GM21360 (cell line): Measurements from ENCODE around the gene CUL4A.
"Not testable (repeated sequence)": the region's sequence is repeated elsewhere in the genome, so short reads cannot be mapped to it uniquely, and the experiment has no call there.

ENCODE experiments used
- ATAC-seq: cut with Tn5 transposase; IDR thresholded peaks from one replicate; pipeline ENCODE4 v1.9.1; 2021; ENCODE audit warnings: mild to moderate bottlenecking, moderate library complexity; ENCODE audit not compliant: unreplicated experiment

The CUL4A gene

DNA sequence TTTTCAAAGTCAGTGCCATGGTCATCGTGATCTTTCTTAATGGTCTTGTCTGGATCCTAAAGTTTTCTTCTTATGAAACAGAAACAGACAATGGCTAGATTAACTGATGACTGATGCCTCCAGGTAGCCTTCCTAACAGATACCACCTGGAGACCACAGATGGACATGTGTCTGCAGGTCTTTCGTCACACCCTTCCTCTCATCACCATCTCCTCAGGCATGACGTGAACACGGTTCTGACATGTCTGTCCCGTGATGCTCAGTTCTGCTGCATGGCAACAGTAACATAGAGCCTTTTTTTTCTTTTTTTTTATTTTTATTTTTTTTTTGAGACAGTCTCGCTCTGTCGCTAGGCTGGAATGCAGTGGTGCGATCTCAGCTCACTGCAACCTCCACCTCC is 74.5 kb downstream of the CUL4A start:
- ATAC-seq = no peak

DNA sequence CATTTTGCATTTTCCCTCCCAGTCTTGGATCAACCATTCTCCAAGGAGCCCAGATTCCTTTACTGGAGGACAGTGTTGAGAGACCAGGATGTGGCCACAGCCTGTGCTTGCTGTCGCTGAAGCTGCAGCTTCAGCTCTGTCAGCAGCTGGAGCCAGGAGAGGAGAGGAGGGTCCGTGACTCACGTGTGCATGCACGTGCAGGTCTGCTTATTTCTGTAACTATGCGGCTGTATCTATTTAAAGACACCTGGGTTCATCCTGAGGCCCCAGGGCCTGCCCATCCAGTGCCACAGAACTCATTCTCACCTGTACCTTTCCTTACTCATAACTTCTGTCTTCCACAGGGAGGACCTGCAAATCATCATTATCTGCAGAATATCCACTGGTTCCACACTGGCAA is 79.5 kb downstream of the CUL4A start:
- no peak for ATAC-seq

DNA sequence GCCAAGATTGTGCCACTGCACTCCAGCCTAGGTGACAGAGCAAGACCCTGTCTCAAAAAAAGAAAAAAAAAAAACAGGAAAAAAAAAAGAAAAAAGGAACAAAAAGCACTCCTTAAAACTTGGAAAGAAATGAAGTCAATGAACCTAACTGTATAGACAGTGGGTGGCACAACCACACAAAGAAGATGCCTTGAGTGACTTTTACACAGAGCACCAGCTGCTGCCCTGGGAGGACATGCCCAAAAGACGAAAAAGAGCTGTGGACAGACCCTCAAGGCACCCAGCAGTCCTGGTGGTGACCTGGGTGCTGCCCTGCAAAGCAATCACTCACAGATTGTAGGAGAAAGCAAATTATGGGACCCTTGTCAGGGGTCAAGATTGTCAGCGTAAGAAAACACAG is 81.7 kb downstream of the CUL4A start:
- ATAC-seq = no peak

DNA sequence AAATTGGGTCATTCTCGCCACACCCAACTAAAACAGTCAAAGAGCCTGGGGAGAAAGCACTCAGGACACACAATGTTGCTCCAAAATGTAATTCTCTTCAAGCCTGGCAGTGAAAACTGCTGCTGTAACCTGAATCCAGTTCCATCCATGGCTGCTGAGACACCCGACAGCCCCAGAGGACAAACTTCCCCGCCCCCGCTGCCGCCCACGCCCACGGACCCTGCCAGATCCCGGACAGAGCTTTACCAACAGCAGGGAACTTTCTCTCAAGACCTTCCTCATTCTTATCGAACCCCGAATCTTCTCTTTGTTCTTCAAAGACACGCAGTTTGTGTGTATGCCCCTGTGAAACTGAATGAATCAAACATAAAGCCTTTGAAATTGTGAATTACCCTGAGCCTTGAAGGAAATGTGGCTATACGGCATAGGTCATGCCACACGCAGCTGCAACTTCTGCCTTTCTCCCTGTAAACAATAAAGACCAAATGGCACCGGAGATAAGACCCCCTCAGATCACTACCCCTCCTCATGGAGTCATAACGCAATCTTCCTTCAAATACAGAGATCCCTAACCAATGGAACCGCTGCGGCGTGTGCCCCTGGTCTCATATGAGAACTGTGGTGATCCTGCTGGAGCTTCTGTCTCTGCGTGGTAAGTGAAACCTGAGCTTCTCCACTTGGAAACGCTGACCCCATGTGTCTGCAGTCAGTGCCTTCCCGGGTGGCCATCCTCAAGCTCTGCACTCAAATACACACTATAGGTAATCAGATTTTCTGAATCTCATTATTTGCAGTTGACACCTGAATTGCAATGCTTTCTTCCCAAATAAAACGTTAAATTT is 82.8 kb downstream of the CUL4A start:
- ATAC-seq = no peak

DNA sequence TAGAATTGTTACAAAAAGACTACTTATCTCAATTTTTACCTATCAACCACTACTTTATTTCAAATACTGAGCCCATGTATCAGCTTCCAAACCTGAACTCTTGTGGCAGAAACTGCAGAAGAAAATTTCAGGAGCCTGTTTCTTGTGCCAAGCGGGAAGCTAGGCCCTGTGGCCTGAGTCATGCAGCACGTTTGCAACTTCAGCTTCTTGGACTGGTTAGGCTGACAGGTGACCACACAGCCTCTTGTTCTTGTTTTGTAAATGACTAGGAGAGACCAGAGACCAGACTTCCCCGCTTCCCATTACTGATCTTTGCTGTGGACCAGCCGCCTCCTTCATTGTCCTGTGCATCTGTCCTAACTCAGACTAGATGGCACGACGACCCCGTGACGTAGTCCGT is 84.3 kb downstream of the CUL4A start:
- ATAC-seq = no peak

DNA sequence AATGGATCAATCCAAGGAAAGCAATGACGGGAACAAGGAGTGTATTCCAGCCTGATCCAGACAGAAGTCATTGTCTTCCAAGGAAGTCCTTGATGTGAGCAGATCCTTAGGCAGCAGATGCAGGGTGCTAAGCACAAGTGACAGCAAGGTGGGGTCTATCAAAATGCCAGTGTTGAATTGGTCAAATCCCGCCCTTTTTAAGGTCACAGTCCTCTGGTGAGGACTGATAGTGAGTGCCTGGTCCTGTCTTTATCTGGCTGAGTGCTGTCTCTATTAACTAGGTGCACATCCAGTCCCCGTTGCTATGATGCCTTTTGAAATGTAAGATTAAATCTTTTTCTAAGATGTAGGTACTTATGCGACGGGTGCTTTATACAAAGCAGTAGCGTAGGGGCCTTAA is 86.4 kb downstream of the CUL4A start:
- ATAC-seq = no peak

DNA sequence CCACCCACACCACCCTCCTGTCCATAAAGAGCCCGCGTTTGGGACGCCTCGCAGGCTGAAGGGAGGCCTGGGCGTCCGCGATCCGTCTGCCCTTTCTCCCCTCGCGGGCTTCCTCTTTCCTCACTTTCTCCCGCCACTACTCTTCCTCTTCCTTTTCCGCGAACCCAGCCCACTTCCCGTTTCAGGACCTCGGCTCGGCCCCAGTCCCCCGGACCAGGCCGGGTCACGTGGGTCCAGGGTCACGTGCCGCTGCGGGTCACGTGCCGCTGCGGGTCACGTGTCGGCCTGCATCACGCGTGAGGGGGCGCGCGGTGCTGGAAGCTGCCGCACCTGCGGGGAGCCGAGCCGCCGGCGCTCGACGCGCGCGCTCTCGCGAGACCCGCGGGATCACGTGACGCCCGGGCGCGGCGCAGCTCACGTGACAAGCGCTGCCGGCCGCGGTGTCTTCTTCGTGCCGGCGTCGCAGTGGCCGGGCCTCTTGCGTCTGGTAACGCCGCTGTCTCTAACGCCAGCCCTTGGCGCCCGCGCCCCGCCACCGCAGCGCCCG is 87.5 kb downstream of the CUL4A start, which contains the start of gene LAMP1:
LAMP1 (plus strand) TSS at position 417 of the 547 bp plus-strand sequence. CDS start 196 bp downstream, outside the sequence.
- ATAC-seq = peak; percentile 78

DNA sequence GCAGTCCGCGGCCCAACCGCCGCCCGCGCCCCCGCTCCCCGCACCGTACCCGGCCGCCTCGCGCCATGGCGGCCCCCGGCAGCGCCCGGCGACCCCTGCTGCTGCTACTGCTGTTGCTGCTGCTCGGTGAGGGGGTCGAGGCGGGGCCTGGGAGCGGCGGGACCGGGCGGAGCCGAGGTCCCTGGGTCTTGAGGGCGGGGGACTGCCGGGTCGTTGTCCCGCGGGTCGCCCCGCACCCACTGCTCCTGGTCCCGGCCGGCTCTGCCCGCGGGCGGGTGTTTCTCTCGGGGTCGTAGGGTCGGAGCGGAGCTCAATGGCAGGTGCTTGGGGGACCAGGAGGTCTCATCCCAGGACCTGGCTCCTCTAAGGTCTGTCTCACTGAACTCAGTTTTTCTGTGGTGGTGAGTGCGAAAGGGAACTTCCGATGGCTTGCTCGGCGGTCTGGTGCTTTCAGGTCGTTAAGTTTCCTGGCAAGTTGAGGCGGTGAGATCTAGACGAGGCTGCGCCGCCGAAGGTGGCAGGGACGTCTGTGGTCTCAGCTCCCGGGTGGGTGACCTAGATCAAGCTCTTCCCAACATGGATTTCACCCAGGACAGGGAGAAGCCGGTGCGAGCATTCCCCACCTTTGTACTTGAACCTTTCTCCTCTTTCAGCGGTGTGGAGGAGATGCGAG is 88.1 kb downstream of the CUL4A start:
- ATAC-seq = peak; percentile 26

DNA sequence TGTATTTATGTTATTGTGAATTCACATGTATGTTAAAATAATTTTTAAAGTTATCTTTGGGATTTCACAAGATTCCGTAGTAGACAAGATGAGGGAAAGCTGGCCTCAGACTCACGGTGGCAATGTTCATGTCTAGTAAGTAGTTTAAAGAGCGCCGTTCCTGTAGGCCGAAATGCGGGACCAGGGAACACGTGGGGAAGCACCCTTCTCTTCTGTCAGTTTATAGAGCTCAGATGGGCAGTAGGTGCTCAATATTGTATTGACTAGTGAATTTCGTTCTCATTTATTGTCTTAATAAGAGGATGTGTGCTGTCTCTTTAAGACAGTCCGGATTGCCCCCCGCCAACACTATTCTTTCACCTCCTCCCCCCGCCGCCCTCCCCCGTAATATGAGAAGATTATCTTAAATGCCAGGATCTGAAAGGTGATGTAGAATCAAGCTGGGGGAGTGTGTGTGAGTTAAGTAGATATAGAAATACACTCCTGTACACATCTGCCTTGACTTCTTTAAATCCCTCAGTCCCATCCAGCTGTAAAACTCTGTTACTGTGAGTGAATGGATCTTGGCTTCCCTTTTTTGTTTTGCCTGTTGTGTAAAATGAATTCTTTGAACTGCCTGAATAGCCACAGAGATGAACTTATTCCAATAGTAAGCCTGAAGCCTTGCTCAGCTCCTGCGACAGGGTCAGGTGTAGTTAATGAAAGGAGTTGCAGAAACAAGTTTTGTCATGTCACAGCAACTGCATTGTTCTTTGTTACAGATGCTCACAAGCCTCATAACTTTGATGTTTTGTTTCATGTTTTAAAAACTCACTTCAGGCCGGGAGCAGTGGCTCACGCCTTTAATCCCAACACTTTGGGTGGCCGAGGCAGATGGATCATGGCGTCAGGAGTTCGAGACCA is 88.9 kb downstream of the CUL4A start:
- no peak for ATAC-seq

DNA sequence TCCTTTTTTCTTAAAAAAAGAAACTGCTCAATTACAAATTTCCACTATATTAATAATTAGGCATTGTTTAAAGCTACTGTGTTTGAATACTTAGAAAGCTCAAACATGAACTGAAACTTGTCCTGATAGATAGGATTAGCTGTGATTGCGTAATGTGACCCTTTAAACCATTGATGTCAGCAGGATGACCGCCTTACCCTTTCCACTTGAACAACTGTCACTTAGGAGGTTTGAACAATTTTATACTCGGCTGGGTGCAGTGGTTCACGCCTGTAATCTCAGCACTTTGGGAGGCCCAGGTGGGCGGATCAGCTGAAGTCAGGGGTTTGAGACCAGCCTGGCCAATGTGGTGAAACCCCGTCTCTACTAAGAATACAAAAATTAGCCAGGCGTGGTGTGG is 90.5 kb downstream of the CUL4A start:
- ATAC-seq = no peak

DNA sequence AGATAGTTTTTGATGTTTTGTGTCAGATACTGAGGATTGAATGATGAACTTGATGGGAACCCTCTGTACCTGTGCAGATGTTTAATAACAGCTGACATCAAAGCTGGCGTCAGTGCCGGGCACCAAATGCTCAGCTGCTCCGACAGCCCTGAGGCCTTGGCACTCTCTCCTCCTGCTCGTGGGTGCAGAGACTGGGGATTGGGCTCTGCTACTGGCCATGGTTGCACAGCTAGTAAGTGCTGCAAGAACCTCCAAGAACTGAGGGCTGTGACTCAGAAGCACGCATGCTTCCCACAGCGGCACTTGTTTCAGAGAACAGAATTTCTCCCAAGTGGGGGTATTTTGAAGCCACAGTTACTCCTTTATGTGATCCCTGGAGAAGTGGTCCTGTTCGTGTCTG is 93.6 kb downstream of the CUL4A start:
- ATAC-seq = no peak

DNA sequence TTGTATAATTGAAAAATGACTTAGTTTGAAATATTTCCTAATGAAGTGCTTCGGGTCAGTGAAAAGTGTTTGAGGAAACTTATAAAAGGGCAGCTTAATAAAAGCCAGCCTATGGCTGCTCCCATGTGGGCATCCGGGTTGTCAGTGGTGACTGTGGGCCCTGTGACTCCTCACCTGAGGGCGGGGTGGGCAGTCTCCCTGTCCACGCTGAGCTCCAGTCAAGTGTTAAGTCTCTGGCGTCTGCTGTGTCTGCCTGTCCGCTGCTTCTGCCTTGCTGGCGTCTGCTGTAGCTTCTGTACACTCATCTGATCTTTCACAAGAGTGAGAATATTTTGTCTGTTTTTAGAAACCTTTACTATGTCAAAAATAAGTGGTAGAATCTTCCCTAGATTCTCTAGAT is 94.7 kb downstream of the CUL4A start:
- ATAC-seq = no peak

DNA sequence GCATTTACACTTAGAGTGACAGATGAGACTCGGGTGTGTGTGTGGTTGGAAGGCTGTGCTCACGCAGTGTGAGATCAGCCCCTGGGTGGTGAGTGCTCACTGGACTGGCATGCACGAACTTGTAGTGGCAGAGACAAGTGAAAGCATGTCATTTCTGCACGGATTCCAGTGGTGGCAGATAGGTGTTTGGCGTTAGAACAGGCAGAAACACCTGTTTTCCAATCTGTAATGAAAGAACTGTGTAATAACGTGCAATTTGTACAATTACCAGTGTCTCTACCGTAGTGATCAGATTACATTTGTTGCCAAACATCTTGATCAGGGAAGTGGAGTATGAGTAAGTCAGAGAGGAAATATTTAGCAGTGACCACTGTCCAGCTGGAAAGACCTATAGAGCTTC is 95.8 kb downstream of the CUL4A start:
- no peak for ATAC-seq

DNA sequence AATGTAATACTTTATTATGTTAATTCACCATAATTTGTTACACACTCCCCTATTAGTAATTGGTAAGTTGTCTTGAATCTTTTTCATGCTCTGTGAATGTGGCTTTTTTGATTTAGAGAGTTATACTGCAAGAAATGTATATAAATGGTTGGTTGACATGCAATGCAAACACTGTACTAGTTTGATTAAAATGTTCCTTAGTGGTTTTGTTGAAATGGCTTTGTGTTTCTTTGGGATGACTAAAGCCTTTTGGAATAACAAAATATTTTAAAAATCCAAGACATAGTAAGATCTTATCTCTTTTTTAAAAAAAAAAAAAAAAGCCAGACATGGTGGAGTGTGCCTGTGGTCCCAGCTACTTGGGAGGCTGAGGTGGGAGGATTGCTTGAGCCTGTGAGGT is 98.1 kb downstream of the CUL4A start:
- ATAC-seq = no peak

DNA sequence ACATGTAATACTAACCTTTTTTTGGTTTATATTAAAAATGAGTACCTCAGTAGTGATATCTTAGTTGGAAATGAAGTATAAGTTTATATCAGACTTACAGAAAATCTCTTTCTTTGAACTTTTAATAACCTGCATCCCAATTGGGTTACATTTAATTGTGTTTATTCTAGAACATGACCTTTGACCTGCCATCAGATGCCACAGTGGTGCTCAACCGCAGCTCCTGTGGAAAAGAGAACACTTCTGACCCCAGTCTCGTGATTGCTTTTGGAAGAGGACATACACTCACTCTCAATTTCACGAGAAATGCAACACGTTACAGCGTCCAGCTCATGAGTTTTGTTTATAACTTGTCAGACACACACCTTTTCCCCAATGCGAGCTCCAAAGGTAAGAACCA is 100.1 kb downstream of the CUL4A start:
- no peak for ATAC-seq

DNA sequence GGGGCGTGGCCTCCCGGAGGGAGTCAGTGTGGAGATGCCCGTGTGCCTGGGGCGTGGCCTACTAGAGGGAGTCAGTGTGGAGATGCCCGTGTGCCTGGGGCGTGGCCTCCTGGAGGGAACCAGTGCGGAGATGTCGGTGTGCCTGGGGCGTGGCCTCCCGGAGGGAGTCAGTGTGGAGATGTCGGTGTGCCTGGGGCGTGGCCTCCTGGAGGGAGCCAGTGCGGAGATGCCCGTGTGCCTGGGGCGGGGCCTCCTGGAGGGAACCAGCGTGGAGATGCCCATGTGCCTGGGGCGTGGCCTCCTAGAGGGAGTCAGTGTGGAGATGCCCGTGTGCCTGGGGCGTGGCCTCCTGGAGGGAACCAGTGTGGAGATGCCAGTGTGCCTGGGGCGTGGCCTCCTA is 104.7 kb downstream of the CUL4A start:
- ATAC-seq = not testable (repeated sequence)

DNA sequence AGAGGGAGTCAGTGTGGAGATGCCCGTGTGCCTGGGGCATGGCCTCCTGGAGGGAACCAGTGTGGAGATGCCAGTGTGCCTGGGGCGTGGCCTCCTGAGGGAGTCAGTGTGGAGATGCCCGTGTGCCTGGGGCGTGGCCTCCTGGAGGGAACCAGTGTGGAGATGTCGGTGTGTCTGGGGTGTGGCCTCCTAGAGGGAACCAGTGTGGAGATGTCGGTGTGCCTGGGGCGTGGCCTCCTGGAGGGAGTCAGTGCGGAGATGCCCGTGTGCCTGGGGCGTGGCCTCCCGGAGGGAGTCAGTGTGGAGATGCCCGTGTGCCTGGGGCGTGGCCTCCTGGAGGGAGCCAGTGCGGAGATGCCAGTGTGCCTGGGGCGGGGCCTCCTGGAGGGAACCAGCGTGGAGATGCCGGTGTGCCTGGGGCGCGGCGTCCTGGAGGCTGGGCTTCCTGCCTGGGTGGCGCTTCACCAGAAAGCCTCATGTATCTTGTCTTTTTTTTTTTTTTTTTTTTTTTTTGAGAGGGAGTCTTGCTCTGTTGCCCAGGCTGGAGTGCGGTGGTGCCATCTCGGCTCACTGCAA is 105.6 kb downstream of the CUL4A start:
- not testable (repeated sequence) for ATAC-seq

DNA sequence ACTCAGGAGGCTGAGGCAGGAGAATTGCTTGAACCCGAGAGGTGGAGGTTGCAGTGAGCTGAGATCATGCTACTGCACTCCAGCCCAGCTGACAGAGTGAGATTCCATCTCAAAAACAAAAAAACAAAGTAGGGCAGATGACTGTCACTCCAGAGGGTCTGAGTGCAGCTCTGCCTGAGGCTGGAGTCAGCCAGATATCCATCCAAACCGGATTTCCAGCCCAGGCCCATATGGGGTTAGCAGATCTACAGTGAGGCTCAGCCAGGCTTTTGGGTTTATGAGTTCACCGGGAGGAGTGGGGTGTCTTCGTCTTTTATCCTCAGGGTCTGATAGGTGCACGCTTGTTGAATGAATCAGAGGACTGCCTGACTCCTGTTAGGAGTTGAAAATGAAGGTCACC is 106.6 kb downstream of the CUL4A start:
- no peak for ATAC-seq
